Non-pigmented ciliary epithelial cell (primary cell): ENCODE measurements around the gene TRAPPC5.
"Not testable (repeated sequence)": the region's sequence is repeated elsewhere in the genome, so short reads cannot be mapped to it uniquely, and the experiment has no call there.

Experiments used
- DNase-seq: peaks from one replicate; pipeline ENCODE4 v3.0.0-alpha.2; 2010; ENCODE audit warnings: low read depth

TRAPPC5 gene

DNA sequence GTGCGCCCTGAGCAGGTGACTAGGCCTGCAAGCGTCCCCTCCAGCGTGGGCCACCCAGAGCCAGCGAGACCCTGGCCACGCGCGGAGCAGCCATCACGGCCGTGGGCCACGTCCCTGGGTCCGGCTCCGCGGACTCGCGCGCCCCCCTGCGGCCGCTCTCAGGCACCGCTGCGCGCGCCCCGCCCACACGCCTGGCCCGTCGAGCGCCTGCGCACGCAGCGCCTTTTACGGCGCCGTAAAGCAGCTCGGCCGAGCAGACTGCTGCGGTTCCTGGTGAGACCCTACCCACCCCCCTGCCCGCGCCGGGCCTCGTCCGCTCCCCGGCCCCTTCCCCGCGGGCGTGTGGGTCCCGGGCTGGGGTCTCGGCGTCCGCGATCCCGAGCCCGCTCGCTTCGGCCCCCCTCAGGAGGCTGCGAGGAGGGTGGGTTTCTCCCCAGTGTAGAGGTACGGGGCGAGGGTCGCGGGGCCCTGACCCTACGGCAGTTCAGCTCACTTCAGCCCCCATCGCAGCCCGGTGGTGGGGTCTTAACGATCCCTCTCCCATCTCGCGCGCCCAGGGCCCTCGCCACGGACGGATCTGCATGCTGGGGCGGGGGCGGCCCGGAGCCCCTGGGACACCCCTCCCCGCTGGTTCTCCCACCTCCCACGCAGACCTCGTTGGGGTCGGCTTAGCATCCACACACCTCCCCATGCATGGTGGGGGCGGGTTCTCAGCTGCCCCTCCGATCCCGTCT, at the start of gene TRAPPC5:
Gene TRAPPC5, plus strand, starts transcription at position 228 of the 734 bp plus-strand sequence. CDS start 1,421 bp downstream, outside the sequence.
- DNase-seq, result no peak

DNA sequence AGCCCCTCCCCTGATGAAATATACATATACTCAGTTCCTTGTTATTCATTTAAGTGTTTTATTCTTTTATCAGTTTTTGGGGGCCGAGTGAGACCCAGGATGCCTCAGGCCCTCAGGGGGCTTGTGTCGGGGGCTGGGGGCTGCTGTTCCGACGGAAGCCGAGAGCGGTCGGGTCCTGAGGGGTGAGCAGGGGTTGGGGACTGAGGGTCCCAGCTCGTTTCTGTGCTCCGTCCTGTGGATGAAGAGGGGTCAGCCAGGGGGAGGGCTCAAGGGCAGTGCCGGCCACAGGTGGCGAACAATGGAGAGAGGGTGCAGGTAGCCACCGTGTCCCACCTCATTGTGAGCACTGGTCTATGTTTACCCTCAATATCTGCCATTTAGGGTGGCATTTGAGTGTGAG, 49.1 kb upstream of the TRAPPC5 start:
- no peak for DNase-seq

DNA sequence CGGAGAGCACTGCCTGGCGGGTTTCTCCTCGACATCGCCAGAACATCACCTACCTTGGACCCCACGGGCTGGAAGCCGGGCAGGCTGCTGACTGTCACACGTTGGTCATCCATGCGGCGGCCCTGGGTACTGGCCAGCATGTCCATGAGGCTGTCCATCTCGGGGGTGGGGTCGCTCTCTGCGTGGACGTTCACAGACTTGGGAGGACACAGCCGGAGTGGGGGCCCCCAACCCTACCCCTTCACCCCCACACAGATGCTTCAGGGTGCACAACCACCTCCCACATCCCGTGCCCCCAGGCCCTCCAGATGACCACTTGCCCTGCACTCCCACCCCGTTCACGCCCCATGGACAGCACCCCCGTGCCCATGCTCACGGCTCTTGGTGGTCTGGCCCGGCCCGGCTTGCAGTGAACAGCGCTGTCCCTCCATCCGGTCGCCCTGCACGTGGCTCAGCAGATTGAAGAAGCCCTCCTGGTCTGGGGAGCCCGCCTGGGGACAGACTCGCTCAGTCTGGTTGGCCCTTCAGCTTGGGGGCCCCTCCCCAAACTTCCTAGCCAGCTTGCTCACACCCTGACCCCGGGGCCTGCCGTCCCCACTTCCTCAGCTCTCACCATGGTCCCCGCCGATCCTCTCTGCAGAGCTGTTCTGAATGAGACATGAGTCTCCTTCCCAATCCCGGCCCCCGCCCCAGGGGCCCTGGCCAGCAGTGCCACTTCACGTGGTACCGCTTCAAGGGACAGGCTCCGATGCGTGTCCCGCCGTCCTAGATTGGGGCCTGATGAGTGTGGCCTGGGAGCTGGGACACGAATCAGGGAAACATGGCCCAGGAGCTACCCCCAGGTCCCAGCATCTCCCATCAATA, 48.1 kb upstream of the TRAPPC5 start:
- DNase-seq, result no peak

DNA sequence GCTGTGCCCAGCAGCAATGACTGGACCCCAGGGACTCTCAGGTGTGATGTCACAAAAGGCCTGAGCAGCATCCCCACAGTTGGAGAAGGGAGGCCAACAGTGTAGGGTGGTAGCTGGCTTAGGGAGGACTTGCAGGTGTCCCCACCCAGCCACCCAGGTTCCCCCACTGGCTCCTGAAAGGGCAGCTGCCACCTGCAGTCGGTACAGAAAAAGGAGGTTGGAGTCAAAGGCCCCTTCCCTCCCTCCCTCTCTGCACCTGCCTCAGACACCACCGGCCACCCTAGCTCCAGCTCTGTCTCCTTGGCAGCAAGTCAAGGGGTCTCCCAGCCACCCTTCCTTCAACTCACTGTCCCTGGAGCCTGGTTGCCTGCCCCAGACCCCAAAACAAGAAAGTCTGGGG, 46.9 kb upstream of the TRAPPC5 start, which contains the start of gene PCP2:
Gene PCP2, minus strand, starts transcription at position 22 of the 400 bp plus-strand sequence. CDS start 262 bp downstream, outside the sequence.
- DNase-seq, result no peak

DNA sequence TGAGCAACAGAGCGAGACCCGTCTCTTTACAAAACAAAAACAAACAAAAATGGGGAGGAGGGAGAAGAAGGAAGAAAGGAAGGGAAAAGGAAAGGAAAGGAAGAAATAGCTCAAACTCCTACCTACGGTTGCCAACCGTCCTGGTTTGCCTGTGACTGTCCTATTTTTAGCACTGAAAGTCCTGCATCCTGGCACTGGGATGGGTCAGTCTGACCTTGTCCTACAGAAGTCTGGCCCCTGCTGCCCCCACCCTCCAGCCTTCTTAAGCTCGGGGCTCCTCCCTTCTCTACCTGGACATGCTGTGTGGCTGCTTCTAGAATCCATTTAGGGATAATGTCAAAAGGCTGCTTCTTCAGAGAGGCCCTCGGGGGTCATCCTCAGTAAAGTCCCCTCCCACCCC, 45.0 kb upstream of the TRAPPC5 start:
- DNase-seq, result no peak

DNA sequence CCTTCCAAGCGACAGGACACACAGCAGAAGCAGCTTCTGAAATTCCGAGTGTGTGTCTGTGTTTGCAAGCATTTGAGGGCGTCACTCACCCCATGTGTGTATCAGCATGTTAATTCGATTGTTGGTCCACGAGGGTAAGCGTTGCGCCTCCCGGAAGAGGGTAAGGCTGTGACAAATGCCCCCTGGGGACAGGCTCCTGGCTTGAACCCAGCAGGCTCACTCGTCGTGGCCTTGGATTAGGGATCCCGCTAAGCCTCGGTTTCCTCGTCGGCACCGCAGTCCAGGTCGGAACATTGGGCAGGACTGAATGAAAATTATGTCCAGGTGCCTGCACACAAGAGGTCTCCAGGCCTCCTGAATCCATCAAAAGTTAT, 44.3 kb upstream of the TRAPPC5 start:
- DNase-seq, result no peak

DNA sequence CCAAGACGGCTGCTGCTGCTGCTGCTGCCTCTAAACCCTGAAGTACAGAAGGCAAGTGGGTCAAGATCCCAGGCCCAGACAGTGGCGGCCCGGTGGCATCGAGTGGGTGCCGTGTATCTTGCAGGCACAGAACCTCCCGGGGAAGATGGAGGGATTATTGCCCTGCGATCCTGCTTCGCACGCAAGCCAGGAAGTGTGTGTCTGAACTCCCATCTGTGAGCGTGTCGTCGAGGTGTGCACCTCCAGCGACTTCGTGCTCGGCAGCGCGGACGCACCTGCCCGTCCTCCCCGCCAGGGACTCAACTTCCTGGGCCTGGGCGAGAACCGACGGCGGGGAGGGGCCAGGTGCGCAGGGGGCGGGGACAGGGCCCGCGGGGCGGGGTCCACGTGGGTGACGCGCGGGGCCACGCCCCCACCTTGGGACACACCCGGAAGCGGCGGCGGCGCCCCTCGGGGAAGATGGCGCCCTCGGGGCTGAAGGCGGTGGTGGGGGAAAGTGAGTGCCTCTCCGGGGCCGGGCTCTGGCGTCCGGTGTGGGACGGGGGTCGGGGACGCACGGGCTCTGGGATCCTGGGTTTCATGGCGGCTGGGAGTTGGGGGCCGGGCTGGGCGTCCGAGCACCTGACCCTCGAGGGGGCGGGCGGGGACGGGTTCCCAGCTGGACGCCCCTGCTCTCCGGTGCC, 43.8 kb upstream of the TRAPPC5 start, which contains the start of gene STXBP2:
Gene STXBP2, plus strand, starts transcription at position 420 of the 683 bp plus-strand sequence. Its CDS starts 40 bp downstream, at position 460.
- DNase-seq, result no peak

DNA sequence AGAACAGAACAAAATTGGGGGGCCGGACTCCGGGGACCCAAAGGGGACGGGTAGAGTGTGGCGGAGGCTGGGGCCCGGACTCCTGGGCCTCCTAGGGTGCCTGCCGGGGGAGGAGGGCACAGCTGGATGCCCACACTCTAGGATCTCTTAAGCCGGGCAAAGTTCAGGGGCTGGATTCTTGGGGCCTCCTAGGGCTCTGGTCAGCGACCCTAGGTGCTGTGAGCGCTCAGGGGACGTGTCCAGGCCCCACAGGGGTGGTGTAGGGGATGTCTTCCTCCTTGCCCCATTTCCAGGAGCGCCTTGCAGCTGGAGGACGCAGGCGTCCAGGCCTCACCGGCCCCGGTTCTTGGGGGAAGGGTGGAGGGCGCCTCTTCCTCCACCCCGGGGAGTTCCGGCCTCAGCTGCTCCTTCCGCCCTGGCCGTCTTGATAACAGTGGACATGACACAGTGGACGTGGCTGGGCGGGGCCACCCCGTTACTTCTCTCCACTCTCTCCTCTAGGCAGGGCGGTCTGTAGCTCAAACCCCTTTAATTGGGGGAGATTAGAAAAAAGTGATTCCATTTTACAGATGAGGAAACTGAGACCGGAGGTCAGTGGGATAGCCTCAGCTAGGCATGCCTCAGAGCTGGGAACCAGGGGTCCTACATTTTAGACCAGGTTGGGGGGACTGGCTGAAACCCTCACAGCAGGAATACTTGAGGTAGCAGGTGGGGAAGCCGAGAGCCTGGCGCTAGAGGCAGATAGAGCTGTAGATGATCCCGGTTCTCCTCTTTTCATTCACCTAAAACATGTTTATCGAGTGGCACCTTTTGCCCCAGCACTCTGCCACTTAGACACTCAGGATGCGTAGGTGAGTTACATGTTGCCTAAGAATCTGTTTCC, 43.0 kb upstream of the TRAPPC5 start:
- DNase-seq, result no peak

DNA sequence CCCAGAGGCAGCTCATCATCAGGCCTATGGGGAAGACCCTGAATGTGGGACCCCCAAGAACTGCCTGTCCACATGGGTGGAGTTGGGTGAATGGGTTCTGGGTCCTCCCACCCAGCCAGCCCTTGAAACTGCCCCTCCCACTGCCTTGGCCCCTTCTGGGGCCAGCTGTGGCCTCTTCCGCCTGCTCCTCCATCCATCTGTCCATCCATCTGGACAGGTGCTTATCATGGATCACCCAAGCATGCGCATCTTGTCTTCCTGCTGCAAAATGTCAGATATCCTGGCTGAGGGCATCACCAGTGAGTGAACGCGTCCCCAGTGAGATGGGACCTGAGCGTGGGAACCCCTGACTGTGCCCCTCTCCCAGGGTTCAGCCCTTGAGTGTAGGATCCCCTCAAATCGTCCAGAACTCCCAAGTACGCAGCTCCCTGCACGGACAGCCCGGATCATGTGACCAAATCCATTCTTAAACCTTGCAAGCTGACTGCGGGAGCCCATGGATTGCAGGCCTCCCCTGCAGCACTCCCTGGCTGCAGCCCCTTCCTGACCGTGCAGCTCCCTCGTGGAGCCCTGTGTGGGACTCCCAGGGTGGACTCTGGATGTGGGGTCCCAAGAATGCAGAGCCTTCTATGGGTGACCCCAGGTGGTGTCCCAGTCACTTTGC, 41.7 kb upstream of the TRAPPC5 start:
- DNase-seq, result no peak

DNA sequence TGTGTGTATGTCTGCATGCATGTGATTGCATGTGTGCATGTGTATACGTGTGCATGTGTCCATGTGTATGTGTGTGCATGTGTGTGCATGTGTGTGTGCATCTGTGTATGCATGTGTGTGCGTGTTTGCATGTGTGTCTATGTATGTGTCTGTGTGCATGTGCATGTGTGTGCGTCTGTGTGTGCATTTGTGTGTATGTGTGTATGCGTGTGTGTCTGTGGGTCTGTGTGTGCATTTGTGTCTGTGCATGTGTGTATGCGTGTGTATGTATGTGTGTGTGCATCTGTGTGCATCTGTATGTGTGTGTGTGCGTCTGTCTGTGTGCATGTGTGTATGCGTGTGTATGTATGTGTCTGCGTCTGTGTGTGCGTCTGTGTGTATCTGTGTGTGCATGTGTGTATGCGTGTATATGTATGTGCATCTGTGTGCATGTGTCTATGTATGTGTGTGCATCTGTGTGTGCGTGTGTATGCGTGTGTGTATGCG, 40.7 kb upstream of the TRAPPC5 start:
- no peak for DNase-seq

DNA sequence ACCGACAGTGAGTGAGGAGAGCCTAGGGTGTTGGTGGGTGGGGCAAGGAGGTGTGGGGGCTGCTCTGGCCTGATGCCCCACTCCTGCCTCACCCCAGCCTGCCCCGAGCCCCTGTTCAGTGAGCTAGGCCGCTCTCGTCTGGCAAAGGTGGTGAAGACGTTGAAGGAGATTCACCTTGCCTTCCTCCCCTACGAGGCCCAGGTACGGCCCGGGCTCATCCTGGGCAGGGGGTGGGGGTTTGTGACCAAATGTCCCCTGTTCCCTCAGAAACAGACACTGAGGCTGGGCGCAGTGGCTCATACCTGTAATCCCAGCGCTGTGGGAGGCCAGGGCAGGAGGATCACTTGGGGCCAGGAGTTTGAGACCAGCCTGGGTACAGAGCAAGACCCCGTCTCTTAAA, 39.8 kb upstream of the TRAPPC5 start:
- DNase-seq, result no peak

DNA sequence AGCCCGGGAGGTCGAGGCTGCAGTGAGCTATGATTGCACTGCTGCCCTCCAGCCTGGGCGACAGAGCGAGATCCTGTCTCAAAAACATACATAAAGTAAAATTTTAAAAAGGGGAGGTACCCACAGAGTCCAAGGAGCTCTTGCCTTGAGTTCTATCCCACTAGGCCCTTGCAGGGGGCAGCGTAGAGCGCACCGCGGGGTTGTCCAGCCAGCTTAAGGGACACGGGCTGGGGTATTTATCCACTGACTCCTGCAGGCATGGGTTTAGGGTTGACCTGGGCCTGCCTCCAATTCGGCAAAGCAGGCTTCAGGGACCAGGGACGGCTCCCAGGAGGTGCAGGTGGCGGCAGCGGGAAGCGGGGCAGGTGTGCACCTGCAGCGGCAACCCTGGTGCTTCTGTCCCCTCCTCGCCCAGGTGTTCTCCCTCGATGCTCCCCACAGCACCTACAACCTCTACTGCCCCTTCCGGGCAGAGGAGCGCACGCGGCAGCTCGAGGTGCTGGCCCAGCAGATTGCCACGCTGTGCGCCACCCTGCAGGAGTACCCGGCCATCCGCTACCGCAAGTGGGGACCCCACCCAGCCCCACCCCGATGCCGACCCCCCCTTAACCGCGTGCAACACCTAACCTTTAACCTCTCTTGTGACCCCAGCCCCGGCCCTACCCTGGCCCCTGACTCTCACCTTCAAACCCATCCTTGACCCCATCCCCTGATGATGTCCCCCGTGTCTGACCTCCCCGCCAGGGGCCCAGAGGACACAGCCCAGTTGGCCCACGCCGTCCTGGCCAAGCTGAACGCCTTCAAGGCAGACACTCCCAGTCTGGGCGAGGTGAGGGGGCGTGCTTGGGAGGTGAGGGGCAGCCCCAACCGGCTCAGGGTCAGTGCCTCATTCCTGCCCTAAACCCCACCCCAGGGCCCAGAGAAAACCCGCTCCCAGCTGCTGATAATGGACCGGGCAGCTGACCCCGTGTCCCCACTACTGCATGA, 39.0 kb upstream of the TRAPPC5 start:
- DNase-seq, result no peak

DNA sequence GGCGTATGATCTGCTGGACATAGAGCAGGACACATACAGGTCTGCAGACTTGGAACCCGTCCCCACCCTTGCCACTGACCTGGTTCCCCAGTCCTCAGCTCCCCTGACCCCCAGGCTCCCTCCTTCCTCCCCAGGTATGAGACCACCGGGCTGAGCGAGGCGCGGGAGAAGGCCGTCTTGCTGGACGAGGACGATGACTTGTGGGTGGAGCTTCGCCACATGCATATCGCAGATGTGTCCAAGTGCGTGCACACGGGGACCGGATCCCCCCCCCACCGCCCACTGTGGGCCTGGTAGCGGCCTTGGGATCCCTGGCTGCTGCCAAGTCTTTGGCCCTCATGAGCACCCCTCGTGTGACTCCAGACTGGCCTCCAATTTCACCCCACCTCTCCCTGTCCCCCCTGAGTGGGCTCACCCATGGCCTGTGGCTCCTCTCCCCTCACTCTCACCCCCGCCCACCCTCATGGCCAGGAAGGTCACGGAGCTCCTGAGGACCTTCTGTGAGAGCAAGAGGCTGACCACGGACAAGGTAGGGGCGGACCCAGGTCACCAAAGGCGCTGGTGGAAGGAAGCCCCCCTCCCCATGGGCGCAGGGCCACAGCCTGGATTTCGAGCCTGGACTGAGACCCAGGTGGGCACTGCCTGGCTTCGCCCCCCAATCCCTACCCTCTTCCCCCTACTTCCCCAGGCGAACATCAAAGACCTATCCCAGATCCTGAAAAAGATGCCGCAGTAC, 38.2 kb upstream of the TRAPPC5 start:
- DNase-seq, result no peak

DNA sequence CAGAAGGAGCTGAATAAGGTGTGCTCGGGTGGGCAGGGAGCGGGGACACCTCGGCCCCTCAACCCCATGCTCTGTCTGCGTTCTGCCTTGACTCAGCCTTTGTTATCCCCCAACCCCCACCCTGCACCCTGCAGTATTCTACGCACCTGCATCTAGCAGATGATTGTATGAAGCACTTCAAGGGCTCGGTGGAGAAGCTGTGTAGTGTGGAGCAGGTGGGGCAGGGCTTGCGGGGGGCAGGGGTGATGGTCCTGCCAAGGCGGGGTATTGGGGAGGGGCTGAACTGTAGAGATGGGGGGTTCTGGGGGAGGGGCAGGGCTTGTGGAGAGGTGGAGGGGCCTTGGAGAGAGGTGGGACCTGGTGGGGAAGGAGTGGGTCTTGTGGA, 37.6 kb upstream of the TRAPPC5 start:
- DNase-seq, result no peak

DNA sequence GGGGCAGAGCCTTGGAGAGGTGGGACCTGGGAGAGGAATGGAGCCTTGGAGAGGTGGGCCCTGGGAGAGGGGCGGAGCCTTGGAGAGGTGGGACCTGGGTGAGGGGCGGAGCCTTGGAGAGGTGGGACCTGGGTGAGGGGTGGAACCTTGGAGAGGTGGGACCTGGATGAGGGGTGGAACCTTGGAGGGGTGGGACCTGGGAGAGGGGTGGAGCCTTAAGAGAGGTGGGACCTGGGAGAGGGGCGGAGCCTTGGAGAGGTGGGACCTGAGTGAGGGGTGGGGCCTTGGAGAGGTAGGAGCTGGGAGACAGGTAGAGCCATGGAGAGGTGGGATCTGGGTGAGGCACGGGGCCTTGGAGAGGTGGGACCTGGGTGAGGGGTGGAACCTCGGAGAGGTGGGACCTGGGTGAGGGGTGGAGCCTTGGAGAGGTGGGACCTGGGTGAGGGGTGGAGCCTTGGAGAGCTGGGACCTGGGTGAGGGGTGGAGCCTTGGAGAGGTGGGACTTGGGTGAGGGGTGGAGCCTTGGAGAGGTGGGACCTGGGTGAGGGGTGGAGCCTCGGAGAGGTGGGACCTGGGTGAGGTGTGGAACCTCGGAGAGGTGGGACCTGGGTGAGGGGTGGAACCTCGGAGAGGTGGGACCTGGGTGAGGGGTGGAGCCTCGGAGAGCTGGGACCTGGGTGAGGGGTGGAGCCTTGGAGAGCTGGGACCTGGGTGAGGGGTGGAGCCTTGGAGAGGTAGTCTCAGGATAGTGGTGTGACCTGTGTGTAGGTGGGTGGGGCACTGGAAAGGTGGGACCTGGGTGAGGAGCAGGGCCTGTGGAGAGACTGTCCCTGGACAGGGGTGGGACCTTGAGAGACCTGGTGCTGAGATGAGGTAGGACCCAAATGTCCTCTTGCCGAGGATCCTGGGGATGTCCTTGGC, 36.7 kb upstream of the TRAPPC5 start:
- not testable (repeated sequence) for DNase-seq

DNA sequence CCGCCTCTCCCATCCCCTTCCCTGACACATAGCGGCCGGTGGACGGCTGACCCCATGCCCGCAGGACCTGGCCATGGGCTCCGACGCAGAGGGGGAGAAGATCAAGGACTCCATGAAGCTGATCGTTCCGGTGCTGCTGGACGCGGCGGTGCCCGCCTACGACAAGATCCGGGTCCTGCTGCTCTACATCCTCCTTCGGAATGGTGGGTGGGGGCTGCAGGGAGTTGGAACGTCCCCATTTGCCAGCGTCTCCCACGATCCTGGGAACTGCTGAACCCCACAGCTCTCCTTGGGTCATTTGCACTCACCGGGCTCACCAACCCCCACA, 36.1 kb upstream of the TRAPPC5 start:
- no peak for DNase-seq

DNA sequence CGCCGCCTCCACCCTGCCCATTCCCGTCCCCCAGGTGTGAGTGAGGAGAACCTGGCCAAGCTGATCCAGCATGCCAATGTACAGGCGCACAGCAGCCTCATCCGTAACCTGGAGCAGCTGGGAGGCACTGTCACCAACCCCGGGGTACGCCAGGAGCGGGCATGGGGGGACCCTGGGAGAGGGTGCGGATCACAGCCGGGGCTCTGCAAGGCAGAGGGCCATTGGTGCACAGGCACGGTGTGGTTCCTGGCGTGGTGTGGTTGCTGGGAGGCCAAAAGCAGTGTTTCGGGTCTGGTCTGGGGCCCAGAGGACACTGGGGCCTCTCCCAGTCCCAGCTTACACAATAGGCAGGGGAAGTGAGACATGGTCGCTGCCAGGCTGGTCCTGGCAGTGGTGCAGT, 35.5 kb upstream of the TRAPPC5 start:
- DNase-seq, result no peak
